NCI-H187 (cell line): ENCODE data around the gene RHCE.
"Not testable (repeated sequence)": the region's sequence is repeated elsewhere in the genome, so short reads cannot be mapped to it uniquely, and the experiment has no call there.

ENCODE experiments used
- DNase-seq, 2 experiments: peaks; one replicate each; lab custom pipeline; 2025; lab: John Stamatoyannopoulos, UW

Gene RHCE

DNA sequence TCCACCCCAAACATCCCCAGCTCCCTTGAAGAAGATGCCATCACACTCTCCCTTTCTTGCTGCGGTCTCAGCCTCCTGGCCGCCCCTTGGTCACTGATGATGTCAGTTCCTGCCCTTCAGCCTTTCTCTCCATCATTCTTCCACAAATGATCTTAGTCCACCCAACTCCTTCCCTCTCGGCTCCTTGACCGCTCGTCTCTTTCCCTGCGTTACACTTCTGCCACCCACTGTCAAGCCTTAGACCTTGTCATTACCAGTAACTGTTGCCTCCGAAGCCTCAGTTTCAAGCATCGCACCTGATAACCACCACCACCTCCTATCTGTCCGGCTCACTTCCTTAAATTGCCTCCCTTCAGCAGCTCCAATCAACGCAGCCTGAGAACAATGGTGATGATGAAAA lies 23.1 kb downstream of the RHCE start:
- DNase-seq, result not testable (repeated sequence)

DNA sequence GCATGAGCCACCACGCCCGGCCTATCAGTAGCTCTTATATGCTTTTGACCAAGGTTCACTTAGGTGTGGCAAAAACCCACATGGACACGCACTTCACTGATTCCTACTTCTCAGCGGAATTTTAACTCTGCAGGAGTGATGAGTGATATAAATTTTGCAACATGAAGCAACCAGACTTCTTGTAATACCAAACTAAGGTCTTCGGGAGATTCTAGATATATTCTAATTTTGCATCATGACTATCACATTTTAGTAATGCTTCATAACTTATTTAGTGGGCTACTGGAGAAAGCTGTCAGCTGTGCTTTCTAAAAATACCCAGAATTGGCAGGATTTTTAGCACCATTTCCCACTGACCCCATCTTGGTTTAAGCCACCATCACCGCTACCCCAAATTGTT lies 27.8 kb downstream of the RHCE start:
- no peak for DNase-seq

DNA sequence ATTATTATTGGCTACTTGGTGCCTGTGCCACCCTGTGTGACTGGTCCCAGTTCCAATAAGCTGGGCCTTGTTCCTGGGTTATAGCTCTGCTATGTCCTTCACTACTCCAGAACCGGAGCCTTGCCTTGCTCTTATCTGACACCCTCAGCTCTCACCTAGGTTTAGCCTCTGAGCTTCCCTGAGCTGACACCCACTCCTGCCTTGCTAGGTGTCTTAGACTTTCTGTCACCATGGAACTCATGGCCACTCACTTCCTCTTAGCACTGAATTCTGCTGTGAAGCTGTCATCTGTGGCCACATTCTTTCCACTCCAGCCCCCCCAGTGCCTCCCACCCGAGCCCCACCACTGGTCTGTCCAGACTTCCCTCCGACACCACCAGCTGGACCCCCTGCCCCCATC lies 30.9 kb downstream of the RHCE start:
- DNase-seq, result not testable (repeated sequence)

DNA sequence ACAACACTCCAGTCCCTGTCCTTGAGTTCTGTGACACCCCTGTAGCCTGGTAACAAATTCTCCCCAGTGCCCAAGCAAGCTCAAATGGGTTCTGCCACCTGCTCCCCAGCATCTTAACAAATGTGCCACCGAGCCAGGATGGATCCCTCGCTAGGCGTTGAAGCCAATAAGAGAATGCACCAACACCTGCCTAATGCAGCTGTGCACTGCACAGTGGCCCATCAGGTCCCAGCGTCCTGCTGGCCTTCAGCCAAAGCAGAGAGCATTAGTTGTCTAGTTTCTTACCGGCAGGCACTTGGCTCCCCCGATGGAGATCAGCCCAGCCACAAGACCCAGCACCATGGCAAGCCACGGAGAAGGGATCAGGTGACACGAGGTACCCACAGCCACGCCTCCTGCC lies 31.9 kb downstream of the RHCE start:
- DNase-seq, result peak; percentile 6 to 36

DNA sequence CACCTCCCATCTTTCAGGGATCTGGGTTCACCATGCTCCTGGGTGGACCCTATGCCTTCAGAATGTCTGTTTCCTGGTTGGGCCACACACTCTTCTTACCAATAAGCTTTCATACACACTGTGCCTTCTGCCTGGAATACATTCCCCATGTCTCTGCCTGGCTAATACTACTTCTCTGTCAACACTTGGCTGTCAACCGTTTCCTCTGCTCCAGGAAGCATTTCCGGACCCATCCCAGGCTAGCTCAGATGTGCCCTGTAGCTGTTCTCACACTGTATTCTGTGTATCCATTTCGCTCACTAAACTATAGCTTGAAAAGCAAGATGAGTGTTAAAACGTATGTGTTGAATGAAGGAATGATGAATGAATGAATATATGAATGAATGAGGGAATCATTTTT lies 33.5 kb downstream of the RHCE start:
- not testable (repeated sequence) for DNase-seq

DNA sequence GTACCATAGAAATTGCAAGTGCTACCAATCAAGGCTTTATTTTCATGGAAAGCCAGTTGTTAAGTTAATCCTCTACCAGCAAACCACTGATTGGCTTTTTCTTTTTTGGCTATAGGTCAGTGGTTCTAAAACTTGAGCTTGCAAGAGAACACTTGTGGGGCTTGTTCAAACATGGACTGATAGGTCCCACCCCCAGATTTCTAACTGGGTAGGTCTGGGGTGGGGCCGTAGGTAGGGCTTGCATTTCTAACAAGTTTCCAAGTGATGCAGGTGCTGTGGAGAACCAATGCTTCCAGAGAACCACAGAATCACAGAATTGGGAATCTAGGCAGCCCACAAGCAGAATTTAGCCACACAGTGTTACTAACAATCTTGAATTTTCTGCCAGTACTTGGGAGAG lies 36.8 kb downstream of the RHCE start:
- DNase-seq, result not testable (repeated sequence)

DNA sequence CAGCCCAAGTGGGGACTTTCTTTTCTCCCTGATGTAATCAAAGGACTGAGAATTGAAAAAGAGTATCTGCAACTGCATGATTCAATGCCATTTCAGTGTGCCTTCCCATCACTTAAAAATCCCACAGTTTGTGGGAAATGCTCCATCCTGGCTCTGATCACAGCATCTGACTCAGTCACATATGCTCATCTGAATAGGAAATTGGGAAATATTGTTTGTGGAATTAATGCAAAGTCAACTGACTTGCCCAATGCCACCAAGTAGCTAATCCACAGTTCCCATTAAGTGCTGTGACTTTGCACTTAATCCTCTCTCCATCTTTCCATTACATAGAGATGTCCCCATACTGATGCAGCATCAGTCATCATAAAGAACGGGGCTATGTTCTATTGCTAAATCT lies 37.5 kb downstream of the RHCE start:
- DNase-seq, result not testable (repeated sequence)

DNA sequence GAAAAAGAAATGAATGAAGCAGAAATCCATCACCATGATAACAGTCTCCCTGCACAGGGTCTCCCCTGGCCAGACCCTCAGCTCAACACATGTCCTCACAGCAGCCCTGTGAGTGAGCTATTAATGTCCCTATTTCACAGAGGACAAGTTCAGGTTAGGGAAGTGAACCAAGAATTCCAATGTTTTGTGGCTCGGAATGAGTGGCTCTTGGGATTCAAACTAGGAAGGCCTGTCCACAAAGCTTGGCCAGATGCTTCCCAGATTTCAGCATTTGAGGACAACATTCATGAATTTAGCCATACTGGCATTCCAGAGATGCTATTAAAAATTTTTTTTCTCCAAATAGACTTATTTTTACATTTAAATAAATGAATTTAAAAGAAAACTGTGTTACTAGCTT lies 38.1 kb downstream of the RHCE start:
- DNase-seq, result not testable (repeated sequence)

DNA sequence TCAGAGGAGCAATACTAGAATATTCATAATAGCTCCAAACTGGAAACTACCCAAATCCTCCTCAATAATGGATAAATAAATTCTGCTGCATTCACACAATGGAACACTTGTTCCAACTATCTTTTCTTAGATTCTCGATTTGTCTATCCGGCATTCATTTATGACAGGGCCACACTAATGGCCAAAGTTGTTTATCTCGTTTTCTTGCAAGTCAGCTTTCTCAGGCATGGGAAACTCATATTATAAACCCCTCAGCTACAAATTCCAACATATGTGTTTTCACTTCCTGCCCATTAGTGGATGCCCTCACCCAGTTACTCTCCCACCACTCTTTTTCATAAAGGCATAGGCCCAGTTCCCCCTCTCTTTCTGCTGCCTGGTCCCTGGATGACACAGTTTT lies 42.3 kb downstream of the RHCE start:
- DNase-seq, result not testable (repeated sequence)

DNA sequence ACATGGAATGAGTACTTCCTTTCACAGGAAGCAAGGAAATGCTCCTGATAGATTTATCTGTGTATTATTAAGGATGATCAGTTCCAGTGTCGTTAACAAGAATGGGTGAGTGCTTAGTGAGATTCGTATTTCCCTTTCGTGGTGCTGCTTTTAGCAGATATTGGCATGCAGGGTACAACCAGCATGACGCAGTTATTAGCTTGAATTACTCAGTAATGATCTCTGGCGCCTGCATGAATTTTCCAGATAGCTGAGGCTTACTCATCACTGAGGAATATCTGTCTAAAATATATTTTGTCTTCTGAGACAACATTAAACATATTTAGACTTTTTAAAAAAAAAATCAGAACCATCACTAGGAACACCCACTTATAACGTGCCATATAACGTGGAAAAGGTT lies 48.9 kb downstream of the RHCE start:
- not testable (repeated sequence) for DNase-seq

DNA sequence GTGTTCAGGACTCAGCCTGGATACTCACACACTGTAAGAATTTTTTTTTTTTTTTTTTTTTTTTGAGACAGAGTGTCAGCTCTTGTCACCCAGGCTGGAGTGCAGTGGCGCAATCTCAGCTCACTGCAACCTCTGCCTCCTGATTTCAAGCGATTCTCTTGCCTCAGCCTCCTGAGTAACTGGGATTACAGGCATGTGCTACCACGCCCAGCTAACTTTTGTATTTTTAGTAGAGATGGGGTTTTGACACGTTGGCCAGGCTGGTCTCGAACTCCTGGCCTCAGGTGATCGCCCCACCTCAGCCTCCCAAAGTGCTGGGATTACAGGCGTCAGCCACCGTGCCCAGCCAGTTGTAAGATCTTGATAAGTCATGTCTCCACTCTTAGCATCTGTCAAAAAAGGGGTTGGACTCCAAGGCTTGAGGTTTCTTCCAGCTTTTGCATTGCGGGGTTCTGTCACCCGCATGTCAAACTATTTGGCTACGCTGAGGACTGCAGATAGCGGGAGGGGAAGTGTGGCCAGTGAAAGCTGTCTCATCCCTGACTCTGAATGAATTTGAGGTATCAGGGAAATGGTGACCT lies 50.8 kb downstream of the RHCE start:
- not testable (repeated sequence) for DNase-seq

DNA sequence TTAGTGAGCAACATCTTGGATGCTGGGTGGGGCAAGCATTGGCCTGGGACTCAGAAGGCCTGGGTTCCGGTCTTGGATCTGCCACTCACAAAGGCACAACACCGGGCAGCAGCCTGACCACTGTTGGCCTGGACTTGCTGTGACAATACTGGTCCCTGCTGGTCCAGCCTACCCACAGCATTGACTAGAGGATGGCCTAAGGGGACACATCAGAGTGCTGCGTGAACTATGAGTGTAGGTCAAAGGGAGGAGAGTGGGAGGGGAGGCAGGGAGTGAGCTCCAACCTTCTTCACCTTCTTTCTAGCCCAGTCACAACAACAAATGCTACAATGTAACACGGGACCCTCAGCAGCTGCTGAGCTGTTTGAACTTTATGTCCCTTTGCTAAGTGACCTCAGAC lies 51.4 kb downstream of the RHCE start:
- DNase-seq, result no peak

DNA sequence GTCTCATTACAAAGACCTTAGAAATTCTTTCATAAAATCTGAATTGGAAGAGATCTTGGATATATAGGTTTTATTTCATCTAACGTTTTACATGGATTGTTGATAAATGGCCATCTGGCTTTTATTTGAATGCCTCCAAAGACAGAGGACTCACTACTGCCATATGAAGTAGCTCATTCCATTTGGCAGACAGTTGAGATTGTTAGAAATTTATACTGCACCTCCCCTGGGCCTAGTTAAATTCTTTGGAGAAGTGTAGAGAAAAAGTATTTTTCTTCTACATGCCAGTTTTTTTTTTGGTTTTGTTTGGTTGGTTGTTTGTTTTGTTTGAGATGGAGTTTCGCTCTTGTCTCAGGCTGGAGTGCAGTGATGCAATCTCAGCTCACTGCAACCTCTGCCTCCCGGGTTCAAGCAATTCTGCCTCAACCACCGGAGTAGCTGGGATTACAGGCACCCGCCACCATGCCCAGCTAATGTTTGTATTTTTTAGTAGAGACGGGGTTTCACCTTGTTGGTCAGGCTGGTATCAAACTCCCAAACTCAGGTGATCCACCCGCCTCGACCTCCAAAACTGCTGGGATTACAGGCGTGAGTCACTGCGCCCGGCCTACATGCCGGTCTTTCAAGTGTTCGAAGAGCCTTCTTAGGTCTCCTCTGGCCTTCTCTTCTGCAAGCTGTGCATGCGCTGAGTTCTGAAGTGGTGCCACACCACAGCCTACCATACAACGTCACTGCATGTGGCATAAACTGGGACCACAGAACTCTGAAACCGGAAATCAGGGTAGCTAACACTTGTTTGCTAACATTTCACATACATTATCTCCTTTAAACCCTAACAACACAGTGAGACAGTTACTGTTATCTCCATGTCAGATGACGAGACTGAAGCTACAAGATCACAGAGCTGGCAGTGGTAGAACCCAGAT lies 57.7 kb downstream of the RHCE start:
- not testable (repeated sequence) for DNase-seq

DNA sequence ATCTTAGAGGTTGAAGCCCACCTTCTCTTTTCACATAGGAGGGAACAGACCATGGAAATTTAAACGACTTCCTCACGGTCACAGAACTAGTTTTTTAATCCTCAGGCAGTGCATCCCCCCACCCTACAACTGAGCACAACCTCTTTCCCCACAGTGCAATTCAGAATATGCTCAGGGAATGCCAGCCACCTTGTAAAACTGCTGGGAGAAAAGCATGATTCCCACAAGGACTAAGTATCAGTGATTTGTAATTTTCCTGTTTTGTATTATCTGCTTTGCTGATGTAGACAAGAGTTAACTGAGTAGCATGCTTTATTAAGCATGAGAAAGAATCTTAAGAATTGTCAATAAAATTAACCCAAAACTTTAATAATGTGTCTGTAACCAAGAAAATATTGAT lies 58.7 kb downstream of the RHCE start:
- no peak for DNase-seq

DNA sequence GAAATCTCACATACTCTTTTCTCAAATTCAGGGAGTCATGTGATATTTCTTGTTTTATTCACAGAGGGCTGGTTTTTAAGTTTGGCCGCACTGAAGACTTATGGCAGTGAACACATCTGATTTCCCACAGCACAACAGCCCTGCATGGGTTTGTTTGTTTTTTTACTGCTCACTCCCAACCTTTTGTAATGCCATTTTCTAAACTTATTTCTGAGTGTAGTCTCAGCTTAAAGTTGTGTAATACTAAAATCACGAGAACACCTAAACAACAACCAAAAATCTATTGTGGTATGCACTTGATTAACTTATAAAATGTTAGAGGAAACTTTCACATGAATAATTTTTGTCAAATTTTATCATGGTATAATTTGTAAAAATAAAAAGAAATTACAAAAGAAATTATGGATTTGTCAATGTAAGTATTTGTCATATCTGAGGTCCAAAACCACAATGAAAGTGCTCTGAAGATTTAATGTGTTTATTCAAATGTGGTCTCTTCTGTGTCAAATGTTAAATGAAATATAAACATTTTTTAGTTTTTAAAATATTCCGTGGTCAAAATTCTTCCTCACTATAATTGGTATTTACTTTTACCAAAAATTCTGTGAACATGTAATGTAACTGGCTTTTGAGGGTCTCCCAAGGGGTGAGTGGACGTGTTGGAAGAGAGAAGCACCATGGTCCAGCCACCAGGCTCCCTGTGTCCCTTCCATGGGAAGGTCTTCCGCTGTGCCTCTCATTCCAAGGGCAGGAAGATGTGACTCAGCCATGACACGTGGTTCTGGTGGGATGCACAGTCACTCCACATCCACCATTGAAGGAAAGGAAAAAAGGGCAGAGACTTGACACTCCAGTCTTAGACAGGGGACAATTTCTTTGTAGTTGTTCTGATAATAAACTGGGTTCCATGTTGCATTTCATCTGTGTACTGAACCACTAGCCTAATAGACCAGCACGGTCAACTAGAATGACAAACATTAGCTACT lies 59.7 kb downstream of the RHCE start:
- DNase-seq, result no peak

DNA sequence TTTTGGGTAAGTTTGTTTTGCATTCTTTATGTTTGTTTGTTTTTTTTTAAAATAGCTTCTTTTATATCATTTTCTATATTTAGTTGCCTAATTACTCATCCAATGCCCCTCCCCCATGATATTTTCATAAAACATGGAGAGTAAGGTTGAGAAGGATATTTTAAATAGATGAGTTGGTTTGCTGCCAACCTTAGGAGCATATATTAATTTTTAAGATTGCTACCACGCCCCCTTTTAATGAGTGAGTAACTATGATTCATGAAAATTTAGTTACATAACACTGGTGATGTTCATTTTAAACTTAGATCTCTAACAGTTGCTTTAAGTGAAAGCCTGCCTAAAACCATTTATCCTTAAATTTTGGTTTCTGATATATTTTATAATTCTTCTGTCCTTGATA lies 63.8 kb downstream of the RHCE start:
- DNase-seq, result no peak

DNA sequence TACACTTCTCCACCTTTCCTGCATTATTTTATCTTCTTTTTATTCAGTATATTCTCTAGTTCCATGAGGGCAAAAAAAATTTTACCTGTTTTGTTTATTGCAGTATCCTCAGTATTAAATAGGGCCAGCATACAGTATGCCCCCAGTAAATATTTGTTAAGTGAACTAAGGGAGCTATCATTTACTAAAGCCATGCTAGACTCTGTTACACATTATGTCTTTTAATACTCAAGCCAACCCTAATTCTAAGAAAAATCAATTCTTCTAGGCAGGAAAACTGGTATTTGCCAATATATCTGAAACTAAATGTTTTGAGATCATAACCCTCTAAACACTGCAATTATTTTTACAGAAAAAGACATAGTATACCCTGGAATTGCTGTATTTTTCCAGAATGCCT lies 64.2 kb downstream of the RHCE start:
- no peak for DNase-seq

DNA sequence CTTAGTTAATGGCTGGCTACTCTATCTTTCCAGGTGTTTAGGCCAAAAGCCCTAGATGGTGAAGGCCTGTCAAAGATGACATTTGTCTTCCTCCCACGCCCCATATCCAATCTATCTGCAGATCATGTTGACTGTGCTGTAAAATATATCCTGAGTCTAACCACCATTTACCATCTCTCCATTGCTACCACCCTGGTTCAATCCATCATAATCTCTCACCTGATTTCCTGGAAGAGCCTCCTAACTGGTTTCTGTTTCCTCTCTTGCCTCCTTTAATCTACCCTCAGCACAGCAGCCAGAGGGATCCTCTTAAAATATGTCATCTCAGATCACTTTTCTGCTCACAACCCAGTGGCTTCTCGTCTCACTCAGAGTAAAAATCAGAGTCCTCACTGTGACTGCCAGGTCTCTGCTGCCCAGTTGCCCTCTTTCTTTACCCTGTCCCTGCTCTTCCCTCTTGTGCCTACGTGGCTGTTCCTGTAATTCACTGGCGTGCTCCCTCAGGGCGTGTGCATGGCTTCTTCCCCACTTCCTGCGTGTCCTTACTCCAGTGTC lies 64.7 kb downstream of the RHCE start:
- no peak for DNase-seq

DNA sequence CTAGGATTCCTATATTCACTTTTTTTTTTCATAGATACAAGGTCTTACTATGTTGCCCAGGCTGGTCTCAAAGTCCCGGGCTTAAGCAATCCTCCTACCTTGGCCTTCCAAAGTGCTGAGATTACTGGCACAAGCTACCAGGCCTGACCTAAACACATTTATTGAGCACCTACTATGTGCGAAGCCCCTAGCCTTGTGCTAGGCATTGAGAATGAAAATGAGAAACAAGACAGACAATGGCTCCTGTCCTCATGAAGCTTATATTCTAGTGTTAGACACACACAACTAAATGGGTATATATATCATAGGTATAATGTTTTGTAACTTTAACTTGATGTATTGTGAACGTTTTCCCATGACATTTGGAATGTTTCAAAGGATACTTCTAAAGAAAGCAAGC lies 71.0 kb downstream of the RHCE start:
- DNase-seq, result no peak

DNA sequence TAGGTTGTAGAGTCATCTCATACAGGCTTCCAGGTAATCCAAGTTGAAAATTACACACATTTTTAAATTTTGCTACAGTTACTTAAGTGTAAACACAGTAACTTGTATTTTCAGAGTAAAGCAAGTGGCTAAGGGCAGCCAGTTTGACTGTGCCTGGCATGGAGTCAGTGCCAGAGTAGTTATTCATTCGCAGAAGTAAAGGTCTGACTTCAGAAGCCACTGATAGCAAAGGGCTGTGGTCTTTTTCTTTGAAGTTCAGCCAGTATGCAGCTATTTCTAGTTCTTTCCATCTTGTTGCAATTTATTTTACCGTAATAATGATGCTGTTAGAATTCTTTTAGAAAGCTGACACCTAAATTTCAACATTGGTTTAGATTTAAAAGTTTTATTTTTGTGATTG lies 73.1 kb downstream of the RHCE start:
- no peak for DNase-seq

DNA sequence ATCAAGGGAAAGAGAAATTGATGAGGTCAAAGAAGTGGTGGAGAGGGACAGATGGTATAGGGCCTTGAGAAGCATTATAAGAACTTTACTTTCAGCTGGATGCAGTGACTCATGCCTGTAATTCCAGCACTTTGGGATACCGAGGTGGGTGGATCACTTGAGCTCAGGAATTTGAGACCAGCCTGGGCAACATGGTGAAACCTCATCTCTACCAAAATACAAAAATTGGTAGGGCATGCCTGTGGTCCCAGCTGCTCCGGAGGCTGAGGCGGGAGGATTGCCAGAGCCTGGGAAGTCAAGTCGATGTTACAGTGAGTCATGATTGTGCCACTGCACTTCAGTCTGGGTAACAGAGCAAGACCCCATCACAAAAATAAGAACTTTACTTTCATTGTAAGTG lies 76.8 kb downstream of the RHCE start:
- DNase-seq, result no peak

DNA sequence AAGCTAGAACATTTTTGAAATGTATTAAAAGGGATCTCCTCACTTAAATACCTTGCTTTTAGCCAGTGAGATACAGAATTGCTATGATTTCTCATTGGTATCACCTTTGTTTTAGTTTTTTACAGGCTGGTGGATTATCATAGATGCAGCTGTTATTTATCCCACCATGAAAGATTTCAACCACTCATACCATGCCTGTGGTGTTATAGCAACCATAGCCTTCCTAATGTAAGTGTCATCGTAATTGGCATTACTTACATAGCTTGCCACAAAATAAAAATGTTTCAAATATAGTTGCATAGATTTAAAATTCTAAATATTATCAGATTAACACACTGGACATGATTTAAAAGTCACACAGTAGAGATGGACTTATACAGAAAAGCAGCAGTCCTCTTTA lies 77.8 kb downstream of the RHCE start:
- no peak for DNase-seq
